Fibroblast of the aortic adventitia (primary cell): ENCODE measurements around the gene EFHD1. TPM values are rescaled to one million over a fixed set of nuclear protein-coding genes. Genes with fewer than 3 reads are reported as not detected.
A peak's percentile ranks its signal among the peaks of the same experiment; 100 is the strongest.

ENCODE experiments used
- DNase-seq: peaks from one replicate; pipeline ENCODE4 v3.0.0-alpha.2; 2010; ENCODE audit warnings: low read depth
- H3K4me3 ChIP-seq: 2 replicates; pipeline ENCODE4 v1.5.1; 2011; ENCODE audit warnings: low read depth, mild to moderate bottlenecking, control low read depth, low read length, moderate library complexity
- total RNA-seq: library from RNA; depleted of rRNA; stranded (reverse); fragments of >200 nt; gene quantifications from 2 replicates; pipeline ENCODE4 v1.2.3, GENCODE V29; 2012; ENCODE audit warnings: low replicate concordance
- TF ChIP-seq, protein P1 (sequence below): IDR thresholded peaks from 2 replicates; pipeline ENCODE4 v1.5.1; 2011; ENCODE audit warnings: mild to moderate bottlenecking, low read length, control low read depth, inconsistent platforms; ENCODE audit not compliant: insufficient read depth

The EFHD1 gene
- total RNA-seq, 1 donor = 0.45 TPM

DNA sequence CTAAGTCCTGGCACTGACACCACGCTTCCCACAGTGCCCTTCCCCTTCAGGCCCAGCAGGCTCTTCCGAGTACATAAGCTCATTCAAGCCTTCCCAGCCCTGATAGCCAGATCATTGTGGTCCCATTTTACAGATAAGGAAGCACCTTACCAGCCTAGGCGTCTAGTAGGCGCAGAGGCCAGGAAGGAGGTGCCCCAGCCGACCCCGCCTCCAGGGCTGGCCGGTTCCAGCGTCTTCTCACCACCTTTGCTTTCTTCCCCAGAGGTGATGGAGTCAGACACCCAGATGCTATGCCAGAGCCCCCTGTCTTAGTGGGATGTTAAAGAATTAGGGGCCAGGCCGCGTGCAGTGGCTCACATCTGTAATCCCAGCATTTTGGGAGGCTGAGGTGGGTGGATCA lies 28.9 kb upstream of the EFHD1 start:
- TF ChIP-seq, protein P1, sequence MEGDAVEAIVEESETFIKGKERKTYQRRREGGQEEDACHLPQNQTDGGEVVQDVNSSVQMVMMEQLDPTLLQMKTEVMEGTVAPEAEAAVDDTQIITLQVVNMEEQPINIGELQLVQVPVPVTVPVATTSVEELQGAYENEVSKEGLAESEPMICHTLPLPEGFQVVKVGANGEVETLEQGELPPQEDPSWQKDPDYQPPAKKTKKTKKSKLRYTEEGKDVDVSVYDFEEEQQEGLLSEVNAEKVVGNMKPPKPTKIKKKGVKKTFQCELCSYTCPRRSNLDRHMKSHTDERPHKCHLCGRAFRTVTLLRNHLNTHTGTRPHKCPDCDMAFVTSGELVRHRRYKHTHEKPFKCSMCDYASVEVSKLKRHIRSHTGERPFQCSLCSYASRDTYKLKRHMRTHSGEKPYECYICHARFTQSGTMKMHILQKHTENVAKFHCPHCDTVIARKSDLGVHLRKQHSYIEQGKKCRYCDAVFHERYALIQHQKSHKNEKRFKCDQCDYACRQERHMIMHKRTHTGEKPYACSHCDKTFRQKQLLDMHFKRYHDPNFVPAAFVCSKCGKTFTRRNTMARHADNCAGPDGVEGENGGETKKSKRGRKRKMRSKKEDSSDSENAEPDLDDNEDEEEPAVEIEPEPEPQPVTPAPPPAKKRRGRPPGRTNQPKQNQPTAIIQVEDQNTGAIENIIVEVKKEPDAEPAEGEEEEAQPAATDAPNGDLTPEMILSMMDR = no peak
- H3K4me3 ChIP-seq = no peak overlapping the region
- DNase-seq = no peak

DNA sequence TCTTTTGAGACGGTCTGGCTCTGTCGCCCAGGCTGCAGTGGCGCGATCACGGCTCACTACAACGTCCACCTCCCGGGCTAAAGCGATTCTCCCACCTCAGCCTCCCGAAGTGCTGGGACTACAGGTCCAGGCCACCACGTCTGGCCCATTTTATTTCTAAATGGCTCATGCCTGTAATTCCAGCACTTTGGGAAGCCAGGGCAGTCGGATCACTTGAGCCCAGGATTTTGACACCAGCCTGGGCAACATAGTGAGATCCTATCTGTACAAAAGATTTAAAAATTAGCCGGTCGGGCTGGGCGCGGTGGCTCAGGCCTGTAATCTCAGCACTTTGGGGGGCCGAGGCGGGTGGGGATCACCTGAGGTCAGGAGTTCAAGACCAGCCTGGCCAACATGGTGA lies 26.4 kb upstream of the EFHD1 start:
- TF ChIP-seq, protein P1 = no peak
- no peak for DNase-seq
- H3K4me3 ChIP-seq = no peak overlapping the region

DNA sequence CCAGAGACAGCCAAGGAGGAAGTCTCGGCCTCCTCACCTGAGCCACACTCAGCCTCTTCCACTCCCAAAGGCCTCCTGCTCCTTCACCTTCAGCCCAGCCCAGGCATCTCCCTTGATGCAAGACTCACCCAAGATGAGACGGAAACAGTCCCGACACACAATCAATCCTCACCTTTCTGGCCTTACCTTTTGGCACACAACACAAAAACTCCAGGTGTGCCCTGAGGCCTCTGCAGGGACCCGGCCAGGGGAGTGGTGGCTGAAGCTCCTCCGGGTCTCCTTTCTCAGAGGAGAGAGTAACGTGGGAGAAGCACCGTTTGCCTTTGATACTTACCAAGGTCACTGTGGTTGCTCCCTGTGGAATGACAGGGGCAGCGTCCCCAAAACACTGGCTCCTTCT lies 23.8 kb upstream of the EFHD1 start:
- H3K4me3 ChIP-seq = no peak overlapping the region
- DNase-seq = no peak
- TF ChIP-seq, protein P1 = no peak

DNA sequence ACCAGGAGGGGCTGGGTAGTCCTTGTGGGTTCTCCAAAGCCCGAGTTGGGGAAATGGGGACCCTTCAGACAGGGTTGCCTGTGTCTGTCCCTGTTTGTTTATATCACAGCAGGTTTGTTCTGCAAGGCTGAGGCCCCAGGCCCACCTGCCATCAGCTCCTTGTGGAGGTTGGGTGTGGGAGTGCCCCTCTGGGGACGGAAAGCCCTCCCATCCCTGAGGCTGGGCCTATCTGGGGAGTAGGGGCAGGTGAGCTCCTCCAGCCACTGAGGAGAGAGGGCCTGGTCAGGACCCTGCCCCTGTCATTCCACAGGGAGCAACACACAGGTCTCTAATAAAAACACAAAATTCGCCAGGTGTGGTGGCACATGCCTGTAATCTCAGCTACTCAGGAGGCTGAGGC lies 23.3 kb upstream of the EFHD1 start:
- no peak overlapping the region for H3K4me3 ChIP-seq
- DNase-seq = no peak
- TF ChIP-seq, protein P1 = no peak

DNA sequence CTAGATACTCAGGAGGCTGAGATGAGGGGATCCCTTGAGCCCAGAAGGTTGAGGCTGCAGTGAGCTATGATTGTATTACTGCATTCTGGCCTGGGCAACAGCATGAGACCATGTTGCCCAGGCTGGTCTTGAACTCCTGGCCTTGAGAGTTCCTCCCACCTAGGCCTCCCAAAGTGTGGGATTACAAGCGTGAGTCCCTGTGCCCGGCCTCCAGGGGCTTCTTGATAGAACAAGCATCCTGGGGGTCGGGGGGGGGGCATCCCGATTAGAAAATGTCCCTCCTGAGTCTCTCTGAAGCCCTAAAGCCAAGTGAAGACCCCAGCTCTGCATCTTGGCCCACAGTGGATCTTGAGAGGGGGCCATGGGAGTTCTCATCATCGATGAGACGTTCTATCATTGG lies 22.3 kb upstream of the EFHD1 start:
- H3K4me3 ChIP-seq = no peak overlapping the region
- TF ChIP-seq, protein P1 = no peak
- DNase-seq = no peak

DNA sequence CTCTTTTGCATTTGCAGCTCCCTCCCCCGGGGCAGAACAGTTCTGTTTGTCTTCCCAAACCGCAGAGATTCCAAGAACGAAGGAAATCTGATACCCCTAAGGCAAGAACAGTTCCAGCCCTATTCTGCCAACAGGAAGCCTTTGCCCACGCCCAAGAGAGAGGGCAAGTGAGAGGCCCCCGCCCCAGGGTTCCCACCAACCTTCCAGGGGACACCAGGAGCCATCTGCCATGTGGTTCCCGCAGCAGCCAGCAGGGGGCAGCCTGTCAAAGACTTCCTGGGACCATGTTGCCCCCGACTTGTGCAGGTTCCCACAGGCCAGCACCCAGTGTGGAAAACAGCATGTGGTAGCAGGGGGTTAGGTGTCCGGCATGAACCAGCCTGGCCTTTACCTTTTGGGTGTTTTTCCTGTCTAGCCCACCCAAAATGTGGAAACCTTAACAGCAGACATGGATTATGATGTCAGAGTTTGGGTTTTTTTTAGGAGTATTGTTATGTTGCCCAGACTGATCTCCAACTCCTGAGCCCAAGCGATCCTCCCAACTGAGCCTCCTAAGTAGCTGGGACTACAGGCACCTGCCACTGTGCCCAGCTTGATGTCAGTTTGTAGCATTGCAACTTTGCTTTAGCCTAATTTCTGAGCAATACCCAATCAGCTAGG lies 21.7 kb upstream of the EFHD1 start:
- TF ChIP-seq, protein P1 = peak; percentile 78
- peak; percentile 53 for DNase-seq
- H3K4me3 ChIP-seq = no peak overlapping the region
